ENCODE data around the gene RFNG.

DNA sequence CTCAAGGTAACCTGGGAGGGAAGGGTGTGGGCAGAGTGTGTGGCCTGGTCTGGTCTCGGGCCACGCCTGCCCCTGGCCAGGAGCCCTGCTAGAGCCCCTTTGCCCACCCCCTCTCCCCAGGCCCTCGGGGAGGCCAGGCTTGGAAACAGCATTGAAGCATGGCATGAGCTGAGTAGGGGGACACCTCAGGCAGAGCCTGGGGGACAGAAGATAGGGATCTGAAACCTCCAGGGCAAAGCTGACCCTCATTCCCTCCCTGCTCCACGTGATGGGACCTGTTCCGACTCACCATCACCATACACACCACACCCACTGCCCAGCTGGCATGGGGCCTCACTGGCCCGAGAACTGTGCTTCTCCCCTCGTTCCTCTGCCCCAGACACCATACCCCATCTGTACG is 2.5 kb downstream of the RFNG start:
- TF ChIP-seq, protein P1, sequence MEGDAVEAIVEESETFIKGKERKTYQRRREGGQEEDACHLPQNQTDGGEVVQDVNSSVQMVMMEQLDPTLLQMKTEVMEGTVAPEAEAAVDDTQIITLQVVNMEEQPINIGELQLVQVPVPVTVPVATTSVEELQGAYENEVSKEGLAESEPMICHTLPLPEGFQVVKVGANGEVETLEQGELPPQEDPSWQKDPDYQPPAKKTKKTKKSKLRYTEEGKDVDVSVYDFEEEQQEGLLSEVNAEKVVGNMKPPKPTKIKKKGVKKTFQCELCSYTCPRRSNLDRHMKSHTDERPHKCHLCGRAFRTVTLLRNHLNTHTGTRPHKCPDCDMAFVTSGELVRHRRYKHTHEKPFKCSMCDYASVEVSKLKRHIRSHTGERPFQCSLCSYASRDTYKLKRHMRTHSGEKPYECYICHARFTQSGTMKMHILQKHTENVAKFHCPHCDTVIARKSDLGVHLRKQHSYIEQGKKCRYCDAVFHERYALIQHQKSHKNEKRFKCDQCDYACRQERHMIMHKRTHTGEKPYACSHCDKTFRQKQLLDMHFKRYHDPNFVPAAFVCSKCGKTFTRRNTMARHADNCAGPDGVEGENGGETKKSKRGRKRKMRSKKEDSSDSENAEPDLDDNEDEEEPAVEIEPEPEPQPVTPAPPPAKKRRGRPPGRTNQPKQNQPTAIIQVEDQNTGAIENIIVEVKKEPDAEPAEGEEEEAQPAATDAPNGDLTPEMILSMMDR (IDR thresholded peaks at IDR 0.05 in 2 of 3, conservative IDR thresholded peaks at IDR 0.05 in 1 of 3; ENCODE audit: control insufficient read depth in 2 of 3, extremely low read depth in 1 of 3, insufficient read depth in 1 of 3, low read depth in 3 of 3, low read length in 3 of 3): no peak
- TF ChIP-seq EZH2 (IDR thresholded peaks at IDR 0.05; ENCODE audit: borderline replicate concordance, control insufficient read depth, low read depth, low read length): no peak
- TF ChIP-seq, protein P2, sequence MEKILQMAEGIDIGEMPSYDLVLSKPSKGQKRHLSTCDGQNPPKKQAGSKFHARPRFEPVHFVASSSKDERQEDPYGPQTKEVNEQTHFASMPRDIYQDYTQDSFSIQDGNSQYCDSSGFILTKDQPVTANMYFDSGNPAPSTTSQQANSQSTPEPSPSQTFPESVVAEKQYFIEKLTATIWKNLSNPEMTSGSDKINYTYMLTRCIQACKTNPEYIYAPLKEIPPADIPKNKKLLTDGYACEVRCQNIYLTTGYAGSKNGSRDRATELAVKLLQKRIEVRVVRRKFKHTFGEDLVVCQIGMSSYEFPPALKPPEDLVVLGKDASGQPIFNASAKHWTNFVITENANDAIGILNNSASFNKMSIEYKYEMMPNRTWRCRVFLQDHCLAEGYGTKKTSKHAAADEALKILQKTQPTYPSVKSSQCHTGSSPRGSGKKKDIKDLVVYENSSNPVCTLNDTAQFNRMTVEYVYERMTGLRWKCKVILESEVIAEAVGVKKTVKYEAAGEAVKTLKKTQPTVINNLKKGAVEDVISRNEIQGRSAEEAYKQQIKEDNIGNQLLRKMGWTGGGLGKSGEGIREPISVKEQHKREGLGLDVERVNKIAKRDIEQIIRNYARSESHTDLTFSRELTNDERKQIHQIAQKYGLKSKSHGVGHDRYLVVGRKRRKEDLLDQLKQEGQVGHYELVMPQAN (conservative IDR thresholded peaks at IDR 0.05): no peak
- TF ChIP-seq, protein P3, sequence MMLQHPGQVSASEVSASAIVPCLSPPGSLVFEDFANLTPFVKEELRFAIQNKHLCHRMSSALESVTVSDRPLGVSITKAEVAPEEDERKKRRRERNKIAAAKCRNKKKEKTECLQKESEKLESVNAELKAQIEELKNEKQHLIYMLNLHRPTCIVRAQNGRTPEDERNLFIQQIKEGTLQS (IDR thresholded peaks at IDR 0.05; ENCODE audit: borderline replicate concordance, extremely low read depth, low read depth, low read length): no peak
